HG03039 (cell line): ENCODE results near the gene STC2.
"Not testable (repeated sequence)": the region's sequence is repeated elsewhere in the genome, so short reads cannot be mapped to it uniquely, and the experiment has no call there.

ENCODE experiments used
- ATAC-seq: cut with Tn5 transposase; IDR thresholded peaks from one replicate; pipeline ENCODE4 v1.9.1; 2021; ENCODE audit warnings: mild to moderate bottlenecking, moderate library complexity; ENCODE audit not compliant: unreplicated experiment

STC2 gene

GRCh38 chr5:173327948-173328843 is at the start of gene STC2:
Gene STC2 (minus strand): TSS chr5:173328414. CDS start chr5:173328193, 221 bp downstream.
- ATAC-seq = peak; percentile 34

- no peak for ATAC-seq
These were observed 43.2 kb upstream of the STC2 start for GRCh38 chr5:173371400-173371799.

GRCh38 chr5:173363406-173363805 is 35.2 kb upstream of the STC2 start:
- ATAC-seq = not testable (repeated sequence)

- no peak for ATAC-seq
These were observed 27.3 kb upstream of the STC2 start for GRCh38 chr5:173355561-173355960.

- ATAC-seq = no peak
These were observed 26.4 kb upstream of the STC2 start for GRCh38 chr5:173354645-173355044.

GRCh38 chr5:173352366-173353349 is 24.4 kb upstream of the STC2 start:
- ATAC-seq = no peak

- no peak for ATAC-seq
These were observed 14.9 kb upstream of the STC2 start for GRCh38 chr5:173342813-173343755.

GRCh38 chr5:173341961-173342430 is 13.8 kb upstream of the STC2 start:
- ATAC-seq = no peak

- no peak for ATAC-seq
These were observed 12.8 kb upstream of the STC2 start for GRCh38 chr5:173340984-173341383.

GRCh38 chr5:173340451-173340850 is 12.2 kb upstream of the STC2 start:
- ATAC-seq = no peak

GRCh38 chr5:173339286-173339685 is 11.1 kb upstream of the STC2 start:
- no peak for ATAC-seq

- no peak for ATAC-seq
These were observed 10.3 kb upstream of the STC2 start for GRCh38 chr5:173338380-173339015.

GRCh38 chr5:173334808-173335207 is 6.6 kb upstream of the STC2 start:
- ATAC-seq = no peak

- ATAC-seq = no peak
These were observed 5.9 kb upstream of the STC2 start for GRCh38 chr5:173333925-173334661.

GRCh38 chr5:173331956-173332479 is 3.8 kb upstream of the STC2 start:
- peak; percentile 54 for ATAC-seq

- ATAC-seq = no peak
These were observed 3.1 kb upstream of the STC2 start for GRCh38 chr5:173331287-173331686.

- no peak for ATAC-seq
These were observed 2.4 kb upstream of the STC2 start for GRCh38 chr5:173330338-173331206.
